Caki2 (cell line): ENCODE data around the gene FAM162A. TPM values are rescaled to one million over a fixed set of nuclear protein-coding genes. Genes with fewer than 3 reads are reported as not detected.
A peak's percentile ranks its signal among the peaks of the same experiment; 100 is the strongest.
"Not testable (repeated sequence)": the region's sequence is repeated elsewhere in the genome, so short reads cannot be mapped to it uniquely, and the experiment has no call there.

Experiments
- DNase-seq: peaks from one replicate; pipeline ENCODE4 v3.0.0-alpha.2; 2015; ENCODE audit warnings: low read depth
- in situ Hi-C: cut with HindIII; loops from 2 replicates; pipeline ENCODE4 v1.10.0; 2016; ENCODE audit warnings: low sequenced_read_pairs, low pct_unique_long_range_greater_than_20kb, mixed read lengths
- total RNA-seq: library from RNA; depleted of rRNA; stranded (reverse); fragments of >200 nt; shearing (Covaris generic); gene quantifications from 2 replicates; pipeline ENCODE4 v1.2.3, GENCODE V29; 2014; ENCODE audit warnings: low replicate concordance

The FAM162A gene
- total RNA-seq, 1 experiment from 2014 or later, result 36.5 TPM

DNA sequence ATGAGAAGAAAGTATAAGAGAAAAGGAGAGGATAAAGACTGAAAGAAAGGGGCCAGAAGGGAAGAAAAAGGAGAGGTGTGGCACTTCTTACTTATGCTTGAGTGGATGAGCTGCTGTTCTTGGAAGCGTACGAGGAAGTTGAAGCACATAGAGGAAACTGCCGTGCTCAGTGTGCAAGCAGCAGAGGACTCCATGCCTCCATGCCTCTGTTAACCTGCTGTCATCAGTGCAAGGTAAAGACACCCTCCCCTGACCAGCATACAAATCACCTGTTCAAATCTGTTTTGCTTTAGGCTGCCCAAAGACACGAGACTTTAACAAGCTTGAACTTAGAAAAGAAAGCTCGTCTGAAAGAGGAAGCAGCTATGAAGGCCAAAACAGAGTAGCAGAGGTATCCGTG is 25.5 kb downstream of the FAM162A start:
- in situ Hi-C loops, result no loop called here

DNA sequence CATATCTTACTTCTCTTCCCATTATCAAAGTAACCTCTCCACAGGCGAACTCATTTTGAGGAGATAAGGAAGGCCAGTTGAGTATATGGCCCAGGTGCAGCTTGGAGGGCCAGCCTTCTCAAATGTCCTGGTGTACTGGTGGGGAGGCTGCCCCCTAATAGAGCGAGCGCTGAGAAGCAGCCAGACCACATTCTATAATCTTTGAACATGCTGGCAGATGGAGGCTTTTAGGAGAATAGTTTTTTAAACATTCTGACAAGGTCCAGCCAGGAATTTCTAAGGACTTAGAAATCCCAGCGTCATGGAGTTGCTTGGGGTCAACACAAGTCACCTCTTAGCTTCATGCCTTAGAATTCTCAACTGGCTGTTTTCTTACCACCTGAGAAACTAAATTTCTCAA is 26.1 kb downstream of the FAM162A start:
- in situ Hi-C loops, result no loop called here
- DNase-seq, result no peak

More for the DNA sequence above, 25.5 kb downstream of the FAM162A start:
- no peak for DNase-seq

DNA sequence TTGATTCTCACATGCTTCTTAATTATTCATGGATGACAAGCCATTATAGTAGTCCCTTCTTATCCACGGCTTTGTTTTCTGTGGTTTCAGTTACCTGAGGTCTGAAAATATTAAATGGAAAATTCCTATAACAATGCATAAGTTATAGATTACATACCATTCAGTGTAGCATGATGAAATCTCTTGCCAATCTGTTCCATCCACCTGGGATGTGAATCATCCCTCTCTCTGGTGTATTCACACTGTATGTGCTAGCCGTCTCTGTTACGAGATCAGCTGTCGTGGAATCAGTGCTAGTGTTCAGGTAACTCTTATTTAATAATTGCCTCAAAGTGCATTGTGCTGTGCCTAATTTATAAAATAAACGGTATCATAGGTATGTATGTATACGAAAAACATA is 26.7 kb downstream of the FAM162A start:
- DNase-seq, result no peak
- in situ Hi-C loops, result no loop called here

DNA sequence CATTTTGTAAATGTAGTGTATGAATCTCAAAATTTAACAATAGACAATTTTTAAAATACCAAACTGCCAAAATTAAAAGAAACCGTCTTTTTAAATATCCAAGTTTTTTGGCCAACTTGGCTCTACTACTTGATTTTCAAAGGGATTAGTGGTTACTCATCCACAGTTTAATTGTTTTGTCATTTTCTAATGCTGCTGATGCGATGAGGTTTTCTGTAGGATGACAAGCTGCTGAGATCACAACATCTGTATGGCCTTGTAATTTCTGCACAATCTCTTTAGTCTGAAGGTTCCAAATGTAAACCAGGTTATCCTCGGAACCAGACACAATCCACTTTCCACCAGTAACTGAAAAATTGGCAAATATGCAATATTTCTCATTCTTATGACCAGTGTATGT is 30.4 kb downstream of the FAM162A start:
- DNase-seq, result no peak
- in situ Hi-C loops, result no loop called here

DNA sequence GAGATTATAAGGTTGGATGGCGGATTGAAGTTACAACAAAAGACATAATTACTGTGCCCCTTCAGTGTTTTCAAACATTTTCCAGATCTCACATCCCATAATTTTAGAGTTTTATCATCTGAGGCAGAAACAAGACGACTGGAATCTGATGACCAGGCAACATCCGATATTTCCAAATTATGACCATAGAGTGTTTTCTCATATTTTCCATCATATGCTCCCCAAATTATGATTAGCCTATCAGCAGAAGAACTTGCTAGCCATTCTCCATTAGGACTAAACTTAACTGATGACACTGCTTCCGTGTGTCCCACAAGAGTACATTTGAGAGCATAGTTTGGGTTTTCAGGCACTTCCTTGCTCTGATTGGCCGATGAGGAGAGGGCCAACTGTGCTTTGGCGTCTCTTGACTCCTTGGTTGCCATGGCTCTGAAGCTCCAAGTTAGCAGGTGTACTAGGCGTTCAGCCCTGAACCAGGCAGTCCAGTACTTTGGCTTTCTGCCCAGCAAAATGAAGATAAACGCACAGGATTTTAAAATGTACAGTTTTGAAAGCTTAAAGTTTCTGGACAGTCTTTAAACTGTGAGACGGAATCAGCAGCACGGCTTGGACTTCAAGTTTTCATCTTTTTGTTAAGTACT is 31.2 kb downstream of the FAM162A start:
- peak; percentile 48 for DNase-seq

DNA sequence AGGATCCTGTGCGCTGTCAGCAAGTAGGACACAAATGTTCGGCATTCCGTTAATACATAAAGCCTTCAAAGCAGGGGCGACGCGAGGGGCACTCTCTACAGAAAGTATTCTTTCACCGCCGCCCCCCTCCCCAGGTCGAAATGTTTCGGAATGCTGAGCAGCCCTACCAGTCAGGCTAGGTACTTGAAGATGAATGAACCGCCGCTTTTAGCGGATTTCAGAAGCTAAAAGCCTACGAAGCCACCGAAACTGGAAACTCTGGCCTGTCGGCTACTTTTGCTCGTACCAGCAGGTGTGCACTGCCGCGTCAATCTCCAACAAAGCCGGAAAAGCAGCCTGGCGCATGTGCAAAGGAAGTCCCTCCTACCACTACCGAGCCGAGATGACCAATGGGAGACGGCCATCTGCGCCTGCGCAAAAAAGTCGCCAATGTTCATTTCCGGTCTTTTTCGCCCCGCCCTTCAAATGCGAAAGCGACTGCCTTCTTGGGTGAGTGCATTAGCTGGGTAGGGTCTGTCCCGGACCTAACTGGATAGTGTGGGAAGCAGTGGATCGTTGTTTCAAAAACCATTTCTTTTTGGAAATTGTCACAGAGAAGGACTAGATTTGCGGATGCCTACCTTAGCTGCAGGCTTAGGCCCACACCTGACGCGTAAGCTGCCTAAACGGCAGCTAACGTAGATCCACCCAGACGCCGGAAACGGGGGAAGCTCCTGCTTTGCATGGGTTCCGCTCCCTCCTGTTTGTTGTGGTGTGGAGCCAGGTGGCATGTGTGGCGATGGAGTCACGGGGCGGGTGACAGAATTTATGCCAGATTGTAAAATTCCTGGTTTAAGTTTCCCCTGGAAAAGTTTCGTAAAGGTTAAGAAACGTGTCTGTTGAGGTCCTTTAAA is 32.0 kb downstream of the FAM162A start, which contains the start of gene WDR5B:
TSS of gene WDR5B (minus strand) at position 301 of the 893 bp plus-strand sequence. CDS start 534 bp downstream, outside the sequence.
- in situ Hi-C loops, result no loop called here
- peak; percentile 96 for DNase-seq

More for the DNA sequence above, 31.2 kb downstream of the FAM162A start:
- in situ Hi-C loops, result no loop called here

DNA sequence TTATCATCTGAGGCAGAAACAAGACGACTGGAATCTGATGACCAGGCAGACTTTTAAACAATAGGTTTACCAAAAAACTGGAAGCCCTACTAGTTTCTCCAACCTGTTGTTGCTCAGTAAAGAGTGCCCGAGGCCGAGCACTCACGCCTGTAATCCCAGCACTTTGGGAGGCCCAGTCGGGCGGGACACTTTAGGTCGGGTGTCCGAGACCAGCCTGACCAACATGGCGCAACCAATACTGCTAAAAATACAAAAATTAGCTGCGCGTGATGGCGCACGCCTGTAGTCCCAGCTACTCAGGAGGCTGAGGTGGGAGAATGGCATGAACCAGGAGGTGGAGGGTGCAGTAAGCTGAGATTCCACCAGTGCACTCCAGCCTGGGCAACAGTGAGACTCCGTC is 33.0 kb downstream of the FAM162A start:
- DNase-seq, result peak; percentile 21
- in situ Hi-C loops, result no loop called here

DNA sequence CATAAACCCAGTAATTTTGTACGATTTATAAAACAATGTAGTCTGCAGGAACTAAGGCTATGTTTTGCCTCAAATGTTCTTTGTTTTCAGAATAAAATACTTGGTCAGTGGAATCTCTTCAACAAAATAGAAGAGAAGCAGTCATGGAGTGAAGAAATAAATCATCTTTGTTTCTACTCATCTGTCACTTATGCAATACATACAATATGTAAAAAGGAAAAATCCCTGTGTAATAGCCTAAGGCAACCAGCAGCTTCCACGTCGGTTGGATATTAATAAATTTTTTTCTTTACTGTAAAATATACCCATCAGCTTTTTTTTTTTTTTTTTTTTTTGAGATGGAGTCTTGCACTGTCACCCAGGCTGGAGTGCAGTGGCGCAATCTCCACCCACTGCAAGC is 37.1 kb downstream of the FAM162A start:
- no peak for DNase-seq
- in situ Hi-C loops, result no loop called here

DNA sequence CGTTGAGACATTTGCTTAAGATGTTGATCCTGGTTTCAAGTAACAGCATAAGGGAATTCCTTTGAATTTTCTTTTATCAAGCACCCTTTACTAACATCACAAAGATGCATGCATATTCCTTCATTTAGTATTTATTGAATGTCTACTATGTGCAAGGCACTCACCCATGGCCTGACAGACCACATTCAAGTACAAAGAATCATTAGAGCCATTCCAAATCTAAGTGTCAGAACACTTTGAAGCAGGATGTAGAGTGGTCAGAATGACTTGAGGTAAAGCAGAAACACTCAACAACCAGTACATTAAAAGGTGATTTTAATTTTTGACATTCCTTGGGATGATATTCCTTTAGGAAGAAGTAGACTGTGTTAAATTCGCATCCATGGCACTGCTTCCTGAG is 37.9 kb downstream of the FAM162A start:
- DNase-seq, result no peak
- in situ Hi-C loops, result no loop called here

DNA sequence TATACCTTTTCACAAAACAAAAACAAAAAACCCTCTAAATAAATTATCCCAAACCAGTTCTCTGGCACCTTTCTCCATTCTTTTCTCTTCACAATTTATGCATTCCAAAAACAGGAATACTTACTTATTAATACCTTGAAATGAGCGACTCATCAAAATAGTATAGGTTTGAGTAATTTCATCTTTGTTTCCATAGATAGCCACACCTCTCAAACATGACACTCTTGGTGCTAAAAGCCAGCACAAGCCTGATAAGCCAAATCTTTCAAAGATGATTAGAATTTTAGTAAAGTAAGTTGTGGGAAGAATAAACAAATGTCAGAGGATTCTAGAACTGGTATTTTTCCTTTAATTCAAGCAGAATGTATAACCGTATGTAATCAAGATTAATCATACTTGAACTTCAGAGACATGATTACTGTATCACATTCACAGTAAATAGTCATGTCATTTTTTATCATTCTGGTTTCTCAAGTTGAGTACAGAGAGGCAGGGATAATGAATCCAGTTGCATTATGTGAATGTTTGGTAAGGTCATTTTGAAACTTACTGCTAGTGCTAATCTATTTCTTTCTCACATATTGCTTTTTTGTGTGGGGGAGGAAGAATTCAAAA is 44.0 kb downstream of the FAM162A start:
- in situ Hi-C loops, result no loop called here

DNA sequence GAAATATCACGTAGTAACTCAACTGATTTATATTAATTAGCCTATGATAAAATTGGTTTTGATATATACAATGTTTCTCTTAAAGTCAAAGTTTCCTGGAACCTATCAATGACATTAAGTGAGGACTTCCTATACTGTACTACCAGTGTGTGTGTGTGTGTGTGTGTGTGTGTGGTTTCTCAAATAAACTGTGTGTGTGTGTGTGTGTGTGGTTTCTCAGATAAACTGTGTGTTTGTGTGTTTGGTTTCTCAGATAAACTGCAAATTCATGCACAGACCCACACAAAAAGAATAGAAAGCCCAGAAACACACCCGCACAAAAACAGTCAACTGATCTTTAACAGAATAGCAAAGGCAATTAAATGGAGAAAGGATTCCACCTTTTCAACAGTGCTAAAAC is 46.4 kb downstream of the FAM162A start:
- in situ Hi-C loops, result no loop called here
- DNase-seq, result no peak

More for the DNA sequence above, 44.0 kb downstream of the FAM162A start:
- no peak for DNase-seq

DNA sequence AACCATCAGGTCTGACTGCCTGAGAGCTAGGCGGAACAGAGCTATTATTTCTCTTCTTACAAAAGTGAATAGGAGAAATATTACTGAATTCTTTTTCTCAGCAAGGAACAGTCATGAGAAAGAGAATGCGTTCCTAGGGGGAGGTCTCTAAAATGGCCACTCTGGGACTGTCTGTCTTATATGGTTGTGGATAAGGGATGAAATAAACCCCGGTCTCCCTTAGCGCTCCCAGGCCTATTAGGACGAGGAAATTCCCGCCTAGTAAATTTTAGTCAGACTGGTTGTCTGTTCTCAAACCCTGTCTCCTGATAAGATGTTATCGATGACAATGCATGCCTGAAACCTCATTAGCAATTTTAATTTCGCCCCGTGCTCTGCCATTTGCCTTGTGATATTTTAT is 52.0 kb downstream of the FAM162A start:
- DNase-seq, result no peak
- in situ Hi-C loops, result no loop called here

DNA sequence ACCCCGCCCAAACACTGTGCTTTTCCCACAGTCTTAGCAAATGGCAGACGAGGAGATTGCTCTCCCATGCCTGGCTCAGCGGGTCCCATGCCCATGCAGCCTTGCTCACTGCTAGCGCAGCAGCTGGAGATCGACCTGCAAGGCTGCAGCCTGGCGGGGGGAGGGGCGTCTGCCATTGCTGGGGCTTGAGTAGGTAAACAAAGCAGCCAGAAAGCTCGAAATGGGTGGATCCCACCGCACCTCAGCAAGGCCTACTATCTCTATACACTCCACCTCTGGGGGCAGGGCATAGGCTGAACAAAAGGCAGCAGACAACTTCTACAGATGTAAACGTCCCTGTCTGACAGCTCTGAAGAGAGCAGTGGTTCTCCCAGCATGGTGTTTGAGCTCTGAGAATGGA is 59.1 kb downstream of the FAM162A start:
- DNase-seq, result no peak
- in situ Hi-C loops, result no loop called here

DNA sequence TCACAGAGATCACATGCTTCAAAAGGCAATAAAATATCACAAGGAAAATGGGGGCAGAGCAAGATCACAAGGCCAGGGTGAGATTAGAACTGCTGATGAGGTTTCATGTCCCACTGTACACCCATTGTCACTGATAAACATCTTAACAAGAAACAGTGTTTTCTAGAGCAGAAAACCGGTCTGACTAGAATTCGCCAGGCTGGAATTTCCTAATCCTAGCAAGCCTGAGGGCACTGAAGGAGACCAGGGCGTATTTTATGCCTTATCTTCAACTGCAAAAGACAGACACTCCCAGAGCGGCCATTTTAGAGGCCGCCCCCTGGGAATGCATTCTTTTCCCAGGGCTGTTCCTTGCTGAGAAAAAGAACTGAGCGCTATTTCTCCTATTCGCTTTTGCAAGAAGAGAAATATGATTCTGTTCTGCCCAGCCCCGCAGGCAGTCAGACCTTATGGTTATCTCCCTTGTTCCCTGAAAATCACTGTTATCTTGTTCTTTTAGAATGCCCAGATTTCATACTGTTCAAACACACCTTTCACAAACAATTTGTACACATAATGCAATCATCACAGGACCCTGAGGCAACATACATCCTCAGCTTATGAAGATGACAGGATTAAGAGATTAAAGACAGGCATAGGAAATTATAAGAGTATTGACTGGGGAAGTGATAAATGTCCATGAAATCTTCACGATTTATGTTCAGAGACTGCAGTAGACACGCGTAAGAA is 59.9 kb downstream of the FAM162A start:
- DNase-seq, in situ Hi-C loops: not testable (repeated sequence)

DNA sequence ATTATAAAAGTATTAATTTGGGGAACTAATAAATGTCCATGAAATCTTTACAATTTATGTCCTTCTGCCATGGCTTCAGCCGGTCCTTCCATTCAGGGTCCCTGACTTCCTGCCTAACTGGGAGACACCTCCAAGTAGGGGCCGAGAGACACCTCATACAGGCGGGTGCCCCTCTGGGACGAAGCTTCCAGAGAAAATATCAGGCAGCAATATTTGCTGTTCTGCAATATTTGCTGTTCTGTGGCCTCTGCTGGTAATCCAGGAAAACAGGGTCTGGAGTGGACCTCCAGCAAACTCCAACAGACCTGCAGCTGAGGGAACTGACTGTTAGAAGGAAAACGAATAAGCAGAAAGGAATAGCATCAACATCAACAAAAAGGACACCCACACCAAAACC is 60.5 kb downstream of the FAM162A start:
- DNase-seq, in situ Hi-C loops: not testable (repeated sequence)

DNA sequence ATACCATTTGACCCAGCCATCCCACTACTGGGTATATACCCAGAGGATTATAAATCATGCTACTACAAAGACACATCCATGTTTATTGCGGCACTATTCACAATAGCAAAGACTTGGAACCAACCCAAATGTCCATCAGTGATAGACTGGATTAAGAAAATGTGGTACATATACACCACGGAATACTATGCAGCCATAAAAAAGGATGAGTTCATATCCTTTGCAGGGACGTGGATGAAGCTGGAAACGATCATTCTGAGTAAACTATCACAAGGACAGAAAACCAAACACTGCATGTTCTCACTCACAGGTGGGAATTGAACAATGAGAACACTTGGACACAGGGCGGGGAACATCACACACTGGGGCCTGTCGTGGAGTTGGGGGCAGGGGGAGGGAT is 64.2 kb downstream of the FAM162A start:
- in situ Hi-C loops, DNase-seq: not testable (repeated sequence)

DNA sequence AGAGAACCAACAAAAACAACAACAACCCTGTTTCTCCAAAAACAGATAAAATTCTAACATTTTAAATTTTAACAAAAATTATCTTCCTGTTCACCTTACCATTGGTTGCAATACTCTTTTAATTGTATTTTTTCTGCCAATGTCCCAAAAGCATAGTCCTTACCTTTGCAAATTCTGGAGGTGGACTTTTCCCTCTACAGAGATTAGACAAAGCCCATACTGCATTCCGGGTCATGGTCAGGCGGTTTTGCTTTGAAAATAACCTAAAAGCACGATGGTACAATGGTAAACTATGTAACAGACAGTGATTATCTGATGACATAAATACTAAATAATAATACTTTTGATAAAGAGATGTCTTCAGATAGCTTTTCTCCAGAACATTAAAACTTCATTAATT is 67.4 kb downstream of the FAM162A start:
- no peak for DNase-seq
- in situ Hi-C loops, result no loop called here

DNA sequence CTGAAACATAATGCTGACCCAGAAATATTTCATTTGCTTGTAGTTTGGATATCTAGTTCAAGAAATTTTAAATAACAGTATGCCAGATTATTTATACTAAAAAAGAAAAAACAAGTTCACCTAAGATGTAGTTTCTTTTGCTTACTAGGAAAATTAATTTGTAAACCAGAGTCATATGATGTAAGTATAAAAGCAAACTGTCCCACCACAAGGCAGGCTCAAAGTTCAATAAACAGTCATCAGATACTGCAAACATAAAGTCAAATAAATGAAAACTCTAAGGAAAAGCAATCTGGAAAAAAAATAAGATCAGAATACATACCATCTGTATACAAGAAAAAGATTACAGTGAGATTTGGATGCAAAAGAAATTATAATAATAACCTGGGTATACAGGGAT is 72.1 kb downstream of the FAM162A start:
- in situ Hi-C loops, result no loop called here
- no peak for DNase-seq
